GM13977 (cell line): ENCODE data around the gene ANKRD17.
A peak's percentile ranks its signal among the peaks of the same experiment; 100 is the strongest.
"Not testable (repeated sequence)": the region's sequence is repeated elsewhere in the genome, so short reads cannot be mapped to it uniquely, and the experiment has no call there.

ENCODE experiments used
- DNase-seq: peaks from one replicate; pipeline ENCODE4 v3.0.0; 2012; ENCODE audit warnings: low spot score
- in situ Hi-C: fragments of 300-500 bp; cut with MboI; formaldehyde crosslinking; loops from one replicate; pipeline ENCODE4 v1.12.0; 2022; ENCODE audit warnings: low sequenced_read_pairs, low pct_unique_long_range_greater_than_20kb, mixed read lengths, inconsistent platforms; ENCODE audit not compliant: unreplicated experiment
- TF ChIP-seq, protein P1 (sequence below): IDR thresholded peaks from 2 replicates; pipeline ENCODE4 v1.5.1; 2012; ENCODE audit warnings: mild to moderate bottlenecking, control low read depth; ENCODE audit not compliant: insufficient read depth; ENCODE audit errors: extremely low read depth, missing control alignments

The ANKRD17 gene

GRCh38 chr4:73257651-73258435 is 755 bp downstream of the ANKRD17 start:
- in situ Hi-C loops = loop anchor here (25.0 kb wide), 1 partner anchor 196 kb away; the partner anchor contains the start of gene COX18
- peak; percentile 24 for DNase-seq
- TF ChIP-seq, protein P1, sequence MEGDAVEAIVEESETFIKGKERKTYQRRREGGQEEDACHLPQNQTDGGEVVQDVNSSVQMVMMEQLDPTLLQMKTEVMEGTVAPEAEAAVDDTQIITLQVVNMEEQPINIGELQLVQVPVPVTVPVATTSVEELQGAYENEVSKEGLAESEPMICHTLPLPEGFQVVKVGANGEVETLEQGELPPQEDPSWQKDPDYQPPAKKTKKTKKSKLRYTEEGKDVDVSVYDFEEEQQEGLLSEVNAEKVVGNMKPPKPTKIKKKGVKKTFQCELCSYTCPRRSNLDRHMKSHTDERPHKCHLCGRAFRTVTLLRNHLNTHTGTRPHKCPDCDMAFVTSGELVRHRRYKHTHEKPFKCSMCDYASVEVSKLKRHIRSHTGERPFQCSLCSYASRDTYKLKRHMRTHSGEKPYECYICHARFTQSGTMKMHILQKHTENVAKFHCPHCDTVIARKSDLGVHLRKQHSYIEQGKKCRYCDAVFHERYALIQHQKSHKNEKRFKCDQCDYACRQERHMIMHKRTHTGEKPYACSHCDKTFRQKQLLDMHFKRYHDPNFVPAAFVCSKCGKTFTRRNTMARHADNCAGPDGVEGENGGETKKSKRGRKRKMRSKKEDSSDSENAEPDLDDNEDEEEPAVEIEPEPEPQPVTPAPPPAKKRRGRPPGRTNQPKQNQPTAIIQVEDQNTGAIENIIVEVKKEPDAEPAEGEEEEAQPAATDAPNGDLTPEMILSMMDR = no peak

DNA sequence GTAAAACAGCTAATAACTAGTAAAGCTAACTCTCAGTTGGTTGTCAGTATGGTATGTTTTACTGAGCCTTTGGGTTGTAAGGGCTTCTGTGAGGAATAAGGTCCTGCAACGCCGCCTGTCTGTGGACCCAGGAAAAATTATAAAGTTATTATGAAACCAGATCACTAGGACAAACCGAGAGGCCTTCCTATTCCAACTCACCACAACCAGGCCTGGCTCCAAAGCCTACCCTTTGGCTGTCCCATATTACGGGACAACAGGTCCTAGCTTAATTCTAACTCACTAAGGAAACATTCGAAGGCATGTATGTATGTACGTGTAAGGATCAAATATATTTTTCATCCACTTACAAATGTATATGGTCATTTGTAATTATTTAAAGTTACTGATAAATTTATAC is 1.4 kb downstream of the ANKRD17 start:
- in situ Hi-C loops = loop anchor here (25.0 kb wide), 1 partner anchor 195 kb away; the partner anchor contains the start of gene COX18
- peak; percentile 62 for DNase-seq
- TF ChIP-seq, protein P1 = peak; percentile 70

DNA sequence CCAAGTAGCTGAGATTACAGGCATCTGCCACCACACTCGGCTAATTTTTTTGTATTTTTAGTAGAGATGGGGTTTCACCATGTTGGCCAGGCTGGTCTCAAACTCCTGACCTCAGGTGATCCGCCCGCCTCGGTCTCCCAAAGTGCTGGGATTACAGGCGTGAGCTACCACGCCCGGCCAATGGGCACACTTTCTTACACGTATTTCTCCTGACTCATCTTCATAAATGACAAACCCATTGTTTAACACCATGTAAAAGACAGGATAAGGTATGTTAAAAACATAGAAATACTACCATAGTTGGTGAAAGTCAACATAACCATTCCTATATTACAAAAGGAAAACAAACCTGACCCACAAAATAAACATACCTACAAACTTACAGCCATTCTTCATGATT is 2.8 kb downstream of the ANKRD17 start:
- not testable (repeated sequence) for DNase-seq
- in situ Hi-C loops = loop anchor here (25.0 kb wide), 1 partner anchor 194 kb away; the partner anchor contains the start of gene COX18

DNA sequence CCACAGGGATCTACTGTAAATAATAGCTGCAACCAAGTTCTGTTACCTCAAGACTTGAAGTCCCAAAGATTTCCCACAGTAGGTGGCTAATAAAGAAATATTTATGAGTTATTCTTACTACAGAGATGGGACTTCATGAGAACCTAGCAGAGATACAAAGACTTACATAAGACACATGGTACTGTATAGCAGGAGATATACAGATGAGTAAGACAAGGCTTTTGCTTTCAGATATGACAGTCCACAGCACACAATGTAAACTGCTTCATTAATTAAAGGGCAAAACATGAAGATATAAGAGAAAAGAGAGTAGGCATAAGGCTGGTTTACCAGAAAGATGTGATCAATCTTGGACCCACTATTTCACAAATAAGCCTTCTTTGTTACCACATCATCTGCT is 6.6 kb downstream of the ANKRD17 start:
- TF ChIP-seq, protein P1 = no peak
- no peak for DNase-seq
- in situ Hi-C loops = loop anchor here (25.0 kb wide), 1 partner anchor 190 kb away; the partner anchor contains the start of gene COX18

- TF ChIP-seq, protein P1 = no peak
- in situ Hi-C loops = loop anchor here (25.0 kb wide), 1 partner anchor 189 kb away; the partner anchor contains the start of gene COX18
- DNase-seq = no peak
Measured at GRCh38 chr4:73251384-73251783, 7.2 kb downstream of the ANKRD17 start.

DNA sequence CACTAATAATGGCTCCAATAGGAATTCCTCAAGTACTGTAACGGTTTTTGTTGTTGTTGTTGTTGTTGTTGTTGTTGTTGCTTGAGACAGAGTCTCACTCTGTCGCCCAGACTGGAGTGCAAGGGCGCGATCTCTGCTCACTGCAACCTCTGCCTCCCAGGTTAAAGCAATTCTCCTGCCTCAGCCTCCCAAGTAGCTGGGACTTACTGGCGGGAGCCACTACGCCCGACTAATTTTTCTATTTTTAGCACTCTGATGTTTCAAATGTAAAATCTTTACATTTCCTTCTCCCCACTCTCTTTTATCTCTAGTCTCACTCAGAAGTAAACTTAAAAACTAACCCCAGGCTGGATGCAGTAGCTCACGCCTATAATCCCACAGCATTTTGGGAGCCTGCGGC is 8.0 kb downstream of the ANKRD17 start:
- in situ Hi-C loops = loop anchor here (25.0 kb wide), 1 partner anchor 188 kb away; the partner anchor contains the start of gene COX18
- TF ChIP-seq, protein P1 = no peak
- no peak for DNase-seq

GRCh38 chr4:73248821-73249220 is 9.8 kb downstream of the ANKRD17 start:
- in situ Hi-C loops = no loop called here
- no peak for DNase-seq
- TF ChIP-seq, protein P1 = no peak
